OCI-LY7 (cell line): ENCODE measurements around the gene DRD1. TPM values are rescaled to one million over a fixed set of nuclear protein-coding genes. Genes with fewer than 3 reads are reported as not detected.
A peak's percentile ranks its signal among the peaks of the same experiment; 100 is the strongest.

Experiments
- BruUV-seq: library from RNA; stranded (reverse); fragments of 400-500 nt; replicated peaks from 2 replicates; lab custom pipeline; 2021; lab: Mats Ljungman, UMichigan
- CTCF ChIA-PET: fragments of 300-600 bp; sonication (Branson Sonifier 250); formaldehyde crosslinking; loops from one replicate; lab custom pipeline; 2022; ENCODE audit warnings: antibody characterized with exemption; ENCODE audit not compliant: unreplicated experiment; lab: Charles Lee
- POLR2A ChIA-PET: fragments of 300-600 bp; sonication (Branson Sonifier 250); formaldehyde crosslinking; loops from one replicate; lab custom pipeline; 2022; ENCODE audit warnings: antibody characterized with exemption; lab: Charles Lee
- DNase-seq: peaks from one replicate; pipeline ENCODE4 v3.0.0-alpha.2; 2015; ENCODE audit warnings: low spot score
- H2AFZ ChIP-seq: fragments of 200-600 bp; sonication (generic), shearing (Covaris generic); 2 replicates; pipeline ENCODE4 v1.6.1; 2014; ENCODE audit warnings: mild to moderate bottlenecking, antibody characterized with exemption, low read length, moderate library complexity
- H3K27ac ChIP-seq: fragments of 200-600 bp; sonication (generic); 2 replicates; pipeline ENCODE4 v1.5.1; 2014; ENCODE audit warnings: mixed run types, low read depth, mild to moderate bottlenecking, moderate library complexity, low read length, inconsistent platforms; ENCODE audit not compliant: poor library complexity, severe bottlenecking
- H3K36me3 ChIP-seq: fragments of 200-600 bp; sonication (generic); 2 replicates; pipeline ENCODE4 v1.6.1; 2014; ENCODE audit warnings: mild to moderate bottlenecking, antibody characterized with exemption, low read length, moderate library complexity, mixed read lengths; ENCODE audit not compliant: insufficient read depth
- H3K4me1 ChIP-seq: fragments of 200-600 bp; sonication (generic); 2 replicates; pipeline ENCODE4 v1.5.1; 2014; ENCODE audit warnings: mild to moderate bottlenecking, low read length; ENCODE audit not compliant: insufficient read depth, poor library complexity, severe bottlenecking
- H3K4me2 ChIP-seq: fragments of 200-600 bp; sonication (generic); 2 replicates; pipeline ENCODE4 v1.6.1; 2014; ENCODE audit warnings: mild to moderate bottlenecking, low read length
- H3K4me3 ChIP-seq: fragments of 200-600 bp; sonication (generic); 2 replicates; pipeline ENCODE4 v1.5.1; 2014; ENCODE audit warnings: mild to moderate bottlenecking, low read depth, low read length; ENCODE audit not compliant: poor library complexity, severe bottlenecking
- H3K79me2 ChIP-seq: fragments of 200-600 bp; sonication (generic); 2 replicates; pipeline ENCODE4 v1.6.1; 2016; ENCODE audit warnings: low read depth, mild to moderate bottlenecking, low read length, moderate library complexity, mixed read lengths; ENCODE audit not compliant: insufficient read depth
- H3K9me2 ChIP-seq: fragments of 200-600 bp; sonication (generic); 2 replicates; pipeline ENCODE4 v1.6.1; 2016; ENCODE audit warnings: mild to moderate bottlenecking, low read length, mixed read lengths; ENCODE audit not compliant: insufficient read depth
- H3K9me3 ChIP-seq: fragments of 200-600 bp; sonication (generic); 2 replicates; pipeline ENCODE4 v1.6.1; 2014; ENCODE audit warnings: mild to moderate bottlenecking, mixed run types, low read length, mixed read lengths
- H4K20me1 ChIP-seq: fragments of 200-600 bp; sonication (generic); 2 replicates; pipeline ENCODE4 v1.6.1; 2014; ENCODE audit warnings: mild to moderate bottlenecking, antibody characterized with exemption, low read length, moderate library complexity, mixed read lengths; ENCODE audit not compliant: insufficient read depth
- CTCF ChIP-seq: fragments of 200-600 bp; sonication (generic); conservative IDR thresholded peaks from 2 replicates; pipeline ENCODE4 v1.5.1; 2014; ENCODE audit warnings: mild to moderate bottlenecking, antibody characterized with exemption, low read length, moderate library complexity, mixed read lengths
- EZH2phosphoT487 ChIP-seq: fragments of 200-600 bp; sonication (generic); IDR thresholded peaks from 2 replicates; pipeline ENCODE4 v1.6.1; 2018; ENCODE audit warnings: low read depth, borderline replicate concordance, mild to moderate bottlenecking, mixed run types, antibody characterized with exemption, low read length, moderate library complexity, mixed read lengths
- intact Hi-C: fragments of 100-400 bp; cut with micrococcal nuclease; formaldehyde crosslinking; loops from one replicate; pipeline ENCODE4 v1.10.0; 2022; ENCODE audit not compliant: unreplicated experiment
- total RNA-seq, 2 experiments: library from RNA; depleted of rRNA in 1 of 2; stranded (reverse); fragments of >200 nt in 1 of 2; shearing (Covaris generic) in 1 of 2; gene quantifications; 2 replicates each; pipeline ENCODE4 v1.2.3, GENCODE V29; 2014 to 2022

The DRD1 gene
- total RNA-seq, 2 experiments from 2014 or later: not detected

GRCh38 chr5:175464074-175464941 lies 20.3 kb upstream of the DRD1 start:
- no peaks in the 10 kb centered on the region for H3K9me2 ChIP-seq
- ChIA-PET POLR2A (interaction anchor here (1.0 to 1.3 kb wide), 2 partner anchors 15 to 16 kb away, joined by 4 read pairs; no protein-coding TSS in a partner anchor), CTCF (interaction anchor here (0.6 to 1.3 kb wide), 4 partner anchors 8 to 1518 kb away, joined by 3 to 4 read pairs (median 4); partner anchors contain the start of gene SFXN1)
- TF ChIP-seq EZH2phosphoT487: no peak
- peak; percentile 75 for TF ChIP-seq CTCF
- H3K4me1 ChIP-seq: peaks cover 12% of the 10 kb centered on the region
- peak; percentile 63 for DNase-seq
- H3K27ac ChIP-seq: no peak overlapping the region
- peak overlapping the region; percentile 13; the same call in 1 of the 2 replicates for H3K4me2 ChIP-seq
- no peaks in the 10 kb centered on the region for H3K79me2 ChIP-seq
- H3K9me3 ChIP-seq: no peaks in the 10 kb centered on the region
- peak overlapping the region; percentile 80; the same call in 1 of the 2 replicates for H2AFZ ChIP-seq
- H3K36me3 ChIP-seq: no peaks in the 10 kb centered on the region
- intact Hi-C loops: no loop called here
- no TSS peak for BruUV-seq
- no peaks in the 10 kb centered on the region for H4K20me1 ChIP-seq
- H3K4me3 ChIP-seq: no peak overlapping the region

- H3K4me2 ChIP-seq: peak overlapping the region; percentile 13; the same call in 1 of the 2 replicates
- ChIA-PET CTCF (no interaction called here), POLR2A (interaction anchor here (1.3 kb wide), 1 partner anchor 16 kb away, joined by 4 read pairs; no protein-coding TSS in a partner anchor)
- H2AFZ ChIP-seq: no peak overlapping the region
- TF ChIP-seq CTCF (no peak), EZH2phosphoT487 (no peak)
- H3K4me1 ChIP-seq: peaks cover 12% of the 10 kb centered on the region
- H3K36me3 ChIP-seq: no peaks in the 10 kb centered on the region
- H3K27ac ChIP-seq: no peak overlapping the region
- BruUV-seq: no TSS peak
- no peaks in the 10 kb centered on the region for H3K9me3 ChIP-seq
- no peak for DNase-seq
- H3K9me2 ChIP-seq: no peaks in the 10 kb centered on the region
- no peaks in the 10 kb centered on the region for H4K20me1 ChIP-seq
- intact Hi-C loops: no loop called here
- H3K4me3 ChIP-seq: no peak overlapping the region
- no peaks in the 10 kb centered on the region for H3K79me2 ChIP-seq
Observed at GRCh38 chr5:175463641-175464040, 19.7 kb upstream of the DRD1 start.

- BruUV-seq: no TSS peak
- Histone ChIP-seq H4K20me1 (no peaks in the 10 kb centered on the region), H2AFZ (no peak overlapping the region), H3K79me2 (no peaks in the 10 kb centered on the region), H3K9me2 (no peaks in the 10 kb centered on the region), H3K9me3 (no peaks in the 10 kb centered on the region), H3K4me2 (no peak overlapping the region), H3K27ac (no peak overlapping the region), H3K36me3 (no peaks in the 10 kb centered on the region), H3K4me1 (peaks cover 12% of the 10 kb centered on the region), H3K4me3 (no peak overlapping the region)
- intact Hi-C loops: no loop called here
- ChIA-PET POLR2A (no interaction called here), CTCF (no interaction called here)
- DNase-seq: no peak
- TF ChIP-seq EZH2phosphoT487: no peak
- TF ChIP-seq CTCF: no peak
Observed at GRCh38 chr5:175461370-175461769, 17.4 kb upstream of the DRD1 start.
